Astrocyte (in vitro differentiated cells and primary cell): ENCODE results near the gene DLD. TPM values are rescaled to one million over a fixed set of nuclear protein-coding genes. Genes with fewer than 3 reads are reported as not detected.
A peak's percentile ranks its signal among the peaks of the same experiment; 100 is the strongest.

ENCODE experiments used
- DNase-seq: peaks from one replicate; pipeline ENCODE4 v3.0.0-alpha.2; 2010; ENCODE audit warnings: low read depth
- FAIRE-seq: peaks from 2 replicates; lab custom pipeline; 2011; peaks lifted over from hg19 to GRCh38; lab: Jason Lieb, UNC
- H2AFZ ChIP-seq: 2 replicates; pipeline ENCODE4 v1.6.0; 2012; ENCODE audit warnings: low read depth, low read length, inconsistent platforms
- H3K27ac ChIP-seq: 2 replicates; pipeline ENCODE4 v1.5.1; 2011; ENCODE audit warnings: low read depth, low read length, inconsistent platforms
- H3K27me3 ChIP-seq: 2 replicates; pipeline ENCODE4 v1.6.0; 2011; ENCODE audit warnings: low read length, inconsistent platforms; ENCODE audit not compliant: insufficient read depth
- H3K36me3 ChIP-seq: 2 replicates; pipeline ENCODE4 v1.5.1; 2011; ENCODE audit warnings: low read length, inconsistent platforms; ENCODE audit not compliant: insufficient read depth
- H3K4me1 ChIP-seq: 2 replicates; pipeline ENCODE4 v1.5.1; 2011; ENCODE audit warnings: low read length, inconsistent platforms; ENCODE audit not compliant: insufficient read depth
- H3K4me2 ChIP-seq: 2 replicates; pipeline ENCODE4 v1.6.0; 2012; ENCODE audit warnings: low read length, inconsistent platforms
- H3K4me3 ChIP-seq: 2 replicates; pipeline ENCODE4 v1.5.1; 2011; ENCODE audit warnings: low read depth, mild to moderate bottlenecking, low read length, inconsistent platforms; ENCODE audit not compliant: insufficient read depth
- H3K79me2 ChIP-seq: 2 replicates; pipeline ENCODE4 v1.6.0; 2012; ENCODE audit warnings: mild to moderate bottlenecking, low read length, inconsistent platforms; ENCODE audit not compliant: insufficient read depth
- H3K9ac ChIP-seq: 2 replicates; pipeline ENCODE4 v1.6.0; 2012; ENCODE audit warnings: mild to moderate bottlenecking, low read length, inconsistent platforms
- H3K9me3 ChIP-seq: 2 replicates; pipeline ENCODE4 v1.5.1; 2012; ENCODE audit warnings: low read depth, mild to moderate bottlenecking, low read length, inconsistent platforms; ENCODE audit not compliant: insufficient read depth
- H4K20me1 ChIP-seq: 2 replicates; pipeline ENCODE4 v1.6.0; 2012; ENCODE audit warnings: low read length, inconsistent platforms; ENCODE audit not compliant: insufficient read depth
- H3K27ac Mint-ChIP-seq: one replicate; pipeline ENCODE4 v1.8.0; 2021; ENCODE audit warnings: mild to moderate bottlenecking, mixed read lengths; ENCODE audit not compliant: unreplicated experiment
- H3K27me3 Mint-ChIP-seq: one replicate; pipeline ENCODE4 v1.8.0; 2021; ENCODE audit warnings: low read depth, mixed read lengths; ENCODE audit not compliant: unreplicated experiment
- H3K36me3 Mint-ChIP-seq: one replicate; pipeline ENCODE4 v1.8.0; 2021; ENCODE audit warnings: low read depth, mixed read lengths; ENCODE audit not compliant: unreplicated experiment
- H3K4me1 Mint-ChIP-seq: one replicate; pipeline ENCODE4 v1.8.0; 2021; ENCODE audit warnings: low read depth, mixed read lengths; ENCODE audit not compliant: unreplicated experiment
- H3K4me3 Mint-ChIP-seq: one replicate; pipeline ENCODE4 v1.8.0; 2021; ENCODE audit warnings: mild to moderate bottlenecking, moderate library complexity, mixed read lengths; ENCODE audit not compliant: unreplicated experiment
- H3K9me3 Mint-ChIP-seq: one replicate; pipeline ENCODE4 v1.8.0; 2021; ENCODE audit warnings: mild to moderate bottlenecking, mixed read lengths; ENCODE audit not compliant: unreplicated experiment
- EZH2 ChIP-seq: IDR thresholded peaks from 2 replicates; pipeline ENCODE4 v1.6.1; 2012; ENCODE audit warnings: mild to moderate bottlenecking, low read length, inconsistent platforms; ENCODE audit not compliant: insufficient read depth
- total RNA-seq: library from RNA; stranded (reverse); gene quantifications from 2 replicates; pipeline ENCODE4 v1.2.1, GENCODE V29; 2021
- TF ChIP-seq, protein P1 (sequence below): IDR thresholded peaks from 2 replicates; pipeline ENCODE4 v1.5.1; 2011; ENCODE audit warnings: low read depth, mild to moderate bottlenecking, inconsistent platforms, low read length, moderate library complexity; ENCODE audit not compliant: insufficient read depth

Gene DLD
- total RNA-seq, 1 donor from 2014 or later, result 73.1 TPM

DNA sequence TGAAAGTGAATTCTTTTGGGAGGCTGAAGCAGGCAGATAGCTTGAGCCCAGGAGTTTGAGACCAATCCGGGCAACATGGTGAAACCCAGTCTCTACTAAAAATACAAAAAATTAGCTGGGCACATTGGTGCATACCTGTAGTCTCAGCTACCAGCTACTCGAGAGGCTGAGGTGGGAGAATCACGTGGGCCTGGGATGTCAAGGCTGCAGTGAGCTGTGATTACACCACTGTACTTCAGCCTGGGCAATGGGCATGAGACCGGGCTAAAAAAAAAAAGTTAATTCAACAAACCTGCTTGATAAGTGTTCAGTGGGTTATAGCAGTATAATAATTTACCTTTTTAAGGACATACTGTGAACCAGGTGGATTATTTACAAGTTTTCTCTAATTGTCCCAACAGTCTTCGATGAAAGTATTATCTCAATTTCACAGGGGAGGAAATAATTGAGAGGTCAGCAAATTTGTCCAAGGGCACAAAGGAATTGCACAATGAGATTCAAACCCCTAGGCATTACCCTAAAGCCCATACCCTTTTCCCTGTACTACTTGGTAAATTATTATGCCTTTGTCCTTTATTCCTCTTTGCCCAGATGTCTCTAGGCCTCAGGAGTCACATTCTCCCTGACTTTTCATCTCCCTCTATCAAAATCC, 13.1 kb upstream of the DLD start:
- FAIRE-seq (no peak), DNase-seq (no peak)
- TF ChIP-seq EZH2, result no peak
- TF ChIP-seq, protein P1, sequence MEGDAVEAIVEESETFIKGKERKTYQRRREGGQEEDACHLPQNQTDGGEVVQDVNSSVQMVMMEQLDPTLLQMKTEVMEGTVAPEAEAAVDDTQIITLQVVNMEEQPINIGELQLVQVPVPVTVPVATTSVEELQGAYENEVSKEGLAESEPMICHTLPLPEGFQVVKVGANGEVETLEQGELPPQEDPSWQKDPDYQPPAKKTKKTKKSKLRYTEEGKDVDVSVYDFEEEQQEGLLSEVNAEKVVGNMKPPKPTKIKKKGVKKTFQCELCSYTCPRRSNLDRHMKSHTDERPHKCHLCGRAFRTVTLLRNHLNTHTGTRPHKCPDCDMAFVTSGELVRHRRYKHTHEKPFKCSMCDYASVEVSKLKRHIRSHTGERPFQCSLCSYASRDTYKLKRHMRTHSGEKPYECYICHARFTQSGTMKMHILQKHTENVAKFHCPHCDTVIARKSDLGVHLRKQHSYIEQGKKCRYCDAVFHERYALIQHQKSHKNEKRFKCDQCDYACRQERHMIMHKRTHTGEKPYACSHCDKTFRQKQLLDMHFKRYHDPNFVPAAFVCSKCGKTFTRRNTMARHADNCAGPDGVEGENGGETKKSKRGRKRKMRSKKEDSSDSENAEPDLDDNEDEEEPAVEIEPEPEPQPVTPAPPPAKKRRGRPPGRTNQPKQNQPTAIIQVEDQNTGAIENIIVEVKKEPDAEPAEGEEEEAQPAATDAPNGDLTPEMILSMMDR, result no peak
- Histone ChIP-seq H3K27me3 (peaks cover 4% of the 10 kb centered on the region), H4K20me1 (no peaks in the 10 kb centered on the region), H3K4me2 (no peak overlapping the region), H3K36me3 (no peaks in the 10 kb centered on the region), H3K9ac (no peak overlapping the region), H3K9me3 (no peaks in the 10 kb centered on the region), H3K4me1 (peaks cover 3% of the 10 kb centered on the region), H3K27ac (no peak overlapping the region), H3K4me3 (no peak overlapping the region), H2AFZ (no peak overlapping the region), H3K79me2 (no peaks in the 10 kb centered on the region)
- Mint-ChIP-seq H3K9me3 (no peaks in the 10 kb centered on the region), H3K27ac (no peak overlapping the region), H3K4me3 (no peak overlapping the region), H3K4me1 (peaks cover 7% of the 10 kb centered on the region), H3K27me3 (peaks cover 5% of the 10 kb centered on the region), H3K36me3 (no peaks in the 10 kb centered on the region)

DNA sequence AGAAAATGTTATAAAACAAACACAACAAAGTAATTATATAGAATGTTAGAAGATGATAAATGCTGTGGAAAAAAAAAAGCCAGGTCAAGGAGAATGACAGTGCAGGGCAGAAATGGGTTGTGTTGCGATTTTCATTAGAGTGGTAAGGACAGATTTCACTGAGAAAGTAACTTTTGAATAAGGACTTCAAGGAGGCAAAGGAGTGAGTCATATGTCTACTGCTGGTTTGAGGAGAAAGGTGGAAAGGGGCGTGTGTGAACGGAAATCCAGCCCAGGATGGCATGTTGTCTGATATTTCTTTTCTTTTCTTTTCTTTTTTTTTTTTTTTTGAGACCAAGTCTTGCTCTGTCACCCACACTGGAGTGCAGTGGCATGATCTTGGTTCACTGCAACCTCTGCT, 12.3 kb upstream of the DLD start:
- Histone ChIP-seq H3K79me2 (no peaks in the 10 kb centered on the region), H2AFZ (no peak overlapping the region), H3K4me2 (no peak overlapping the region), H3K4me1 (peaks cover 3% of the 10 kb centered on the region), H3K27ac (no peak overlapping the region), H3K27me3 (peaks cover 5% of the 10 kb centered on the region), H4K20me1 (no peaks in the 10 kb centered on the region), H3K36me3 (no peaks in the 10 kb centered on the region), H3K9me3 (no peaks in the 10 kb centered on the region), H3K9ac (no peak overlapping the region), H3K4me3 (no peak overlapping the region)
- H3K4me3 Mint-ChIP-seq, result no peak overlapping the region
- H3K27ac Mint-ChIP-seq, result no peak overlapping the region
- TF ChIP-seq, protein P1, result no peak
- TF ChIP-seq EZH2, result no peak
- peaks cover 3% of the 10 kb centered on the region for H3K27me3 Mint-ChIP-seq
- no peaks in the 10 kb centered on the region for H3K9me3 Mint-ChIP-seq
- DNase-seq, result no peak
- FAIRE-seq, result no peak
- H3K4me1 Mint-ChIP-seq, result peaks cover 7% of the 10 kb centered on the region
- no peaks in the 10 kb centered on the region for H3K36me3 Mint-ChIP-seq

DNA sequence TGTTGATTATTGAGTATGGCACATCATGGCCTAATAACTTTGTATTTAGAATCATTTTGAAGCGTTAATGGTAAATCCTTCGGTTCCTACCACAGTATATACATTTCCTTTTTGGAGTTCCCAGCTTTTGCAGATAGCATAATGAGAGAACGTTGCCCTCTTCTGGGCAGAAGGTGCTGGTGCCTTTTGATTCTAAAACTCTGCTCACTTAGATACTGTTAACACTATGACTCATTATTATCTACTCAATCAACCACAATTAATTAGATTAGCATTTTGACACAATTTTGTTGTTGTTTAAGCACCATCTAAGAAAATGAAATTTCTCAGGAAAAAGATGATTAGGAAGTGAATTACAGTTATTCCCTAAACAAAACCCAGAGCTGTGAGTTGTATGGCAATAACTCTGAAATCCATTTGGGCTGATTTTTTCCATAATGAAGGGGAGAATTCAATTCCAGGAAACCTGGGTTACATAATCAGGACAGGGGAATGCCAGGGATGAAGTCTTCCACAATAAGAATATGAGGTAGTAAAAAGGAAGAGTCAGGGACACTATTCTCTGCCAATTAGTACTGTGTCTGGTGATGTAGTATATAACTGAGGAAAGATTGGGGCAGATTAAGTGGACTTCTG, 11.5 kb upstream of the DLD start:
- Mint-ChIP-seq H3K4me1 (peaks cover 7% of the 10 kb centered on the region), H3K4me3 (no peak overlapping the region), H3K36me3 (no peaks in the 10 kb centered on the region), H3K27ac (no peak overlapping the region), H3K9me3 (peaks cover 1% of the 10 kb centered on the region), H3K27me3 (peaks cover 8% of the 10 kb centered on the region)
- TF ChIP-seq EZH2, result no peak
- TF ChIP-seq, protein P1, result peak; percentile 82
- Histone ChIP-seq H3K4me1 (peaks cover 3% of the 10 kb centered on the region), H3K4me2 (no peak overlapping the region), H3K27ac (no peak overlapping the region), H3K27me3 (peaks cover 12% of the 10 kb centered on the region), H4K20me1 (no peaks in the 10 kb centered on the region), H3K36me3 (no peaks in the 10 kb centered on the region), H3K9ac (no peak overlapping the region), H2AFZ (no peak overlapping the region), H3K4me3 (no peak overlapping the region), H3K9me3 (no peaks in the 10 kb centered on the region), H3K79me2 (no peaks in the 10 kb centered on the region)
- DNase-seq (peak; percentile 44), FAIRE-seq (no peak)
